HG03558 (cell line): ENCODE measurements around the gene SOD2.

Experiments used
- ATAC-seq: cut with Tn5 transposase; IDR thresholded peaks from one replicate; pipeline ENCODE4 v1.9.1; 2021; ENCODE audit warnings: moderate number of reproducible peaks; ENCODE audit not compliant: unreplicated experiment; ENCODE audit errors: extremely low read depth

The SOD2 gene

GRCh38 chr6:159646116-159646515, 46.9 kb downstream of the SOD2 start:
- ATAC-seq, result no peak

- ATAC-seq, result no peak
These were observed 47.4 kb downstream of the SOD2 start for GRCh38 chr6:159645640-159646039.
